ENCODE data around the gene MFF.

The MFF gene, protein sequence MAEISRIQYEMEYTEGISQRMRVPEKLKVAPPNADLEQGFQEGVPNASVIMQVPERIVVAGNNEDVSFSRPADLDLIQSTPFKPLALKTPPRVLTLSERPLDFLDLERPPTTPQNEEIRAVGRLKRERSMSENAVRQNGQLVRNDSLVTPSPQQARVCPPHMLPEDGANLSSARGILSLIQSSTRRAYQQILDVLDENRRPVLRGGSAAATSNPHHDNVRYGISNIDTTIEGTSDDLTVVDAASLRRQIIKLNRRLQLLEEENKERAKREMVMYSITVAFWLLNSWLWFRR

DNA sequence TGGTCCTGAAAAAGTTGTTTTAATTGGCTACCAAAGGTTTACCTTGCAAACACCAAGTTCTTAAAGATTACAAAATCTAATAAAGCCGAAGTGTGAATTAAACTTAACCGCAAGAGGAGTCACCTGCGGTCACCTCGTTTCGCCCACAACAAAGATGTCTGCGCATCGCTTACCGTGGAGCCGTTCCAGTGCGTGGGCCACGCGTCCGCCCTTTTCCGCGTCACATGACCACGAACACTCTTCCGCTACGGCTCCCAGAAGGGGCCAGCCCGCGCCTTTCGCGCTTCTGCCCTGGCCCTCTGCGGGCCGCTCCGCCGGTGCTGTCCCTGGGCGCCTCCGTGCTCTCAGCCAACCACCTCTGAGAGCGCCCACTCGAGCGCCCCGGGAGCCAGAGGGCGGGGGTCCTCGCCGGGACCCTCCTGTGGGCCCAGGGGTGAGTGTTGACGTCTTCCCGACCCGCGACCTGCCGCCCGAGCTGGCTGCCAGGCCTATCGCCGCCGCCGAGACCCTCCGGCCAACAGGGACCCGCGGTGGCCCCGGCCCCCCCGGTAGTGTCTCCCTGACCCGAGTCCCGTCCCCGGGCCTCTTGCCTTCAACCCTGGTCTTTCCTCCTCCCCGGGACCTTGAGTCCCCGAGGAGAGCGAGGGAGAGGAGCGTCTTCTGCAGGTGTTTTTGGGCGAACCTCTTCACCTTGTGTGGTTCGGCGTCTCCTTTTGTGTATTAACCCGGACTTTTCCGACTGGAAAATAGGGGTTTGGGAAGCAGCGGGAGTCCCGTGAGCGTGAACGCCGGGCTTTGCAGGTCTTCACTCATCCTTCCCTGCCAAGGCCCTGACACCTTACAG is at the start of gene MFF:
Gene MFF, plus strand, starts transcription at position 257 of the 844 bp plus-strand sequence. CDS start 5,415 bp downstream, outside the sequence.
- DNase-seq (ENCODE audit: low spot score), result peak; percentile 89

- DNase-seq (ENCODE audit: low spot score), result no peak
Measured at GRCh38 chr2:227280895-227281294, 44.2 kb upstream of the MFF start.

GRCh38 chr2:227285741-227286236 is 39.3 kb upstream of the MFF start:
- DNase-seq (ENCODE audit: low spot score), result no peak

DNA sequence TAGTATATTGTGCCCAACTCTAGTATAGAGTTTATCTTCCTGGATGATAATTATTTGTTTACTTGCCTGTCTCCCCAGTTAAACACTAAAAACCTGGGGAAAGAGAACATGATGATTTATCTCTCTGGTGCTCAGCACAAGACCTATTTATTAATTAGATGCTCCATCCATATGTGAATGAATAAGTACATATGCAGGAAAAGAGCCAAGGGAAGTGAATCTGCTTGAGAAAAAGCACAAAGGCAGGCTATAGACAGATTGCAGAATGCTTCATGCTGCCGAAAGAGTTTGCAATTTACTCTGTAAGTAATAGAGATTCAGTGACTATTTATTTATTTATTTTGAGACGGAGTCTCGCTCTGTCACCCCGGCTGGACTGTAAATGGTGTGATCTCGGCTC is 37.3 kb upstream of the MFF start:
- no peak for DNase-seq (ENCODE audit: low spot score)

GRCh38 chr2:227292314-227292713 is 32.7 kb upstream of the MFF start:
- no peak for DNase-seq (ENCODE audit: low spot score)

GRCh38 chr2:227293531-227293930 is 31.5 kb upstream of the MFF start:
- no peak for DNase-seq (ENCODE audit: low spot score)

DNA sequence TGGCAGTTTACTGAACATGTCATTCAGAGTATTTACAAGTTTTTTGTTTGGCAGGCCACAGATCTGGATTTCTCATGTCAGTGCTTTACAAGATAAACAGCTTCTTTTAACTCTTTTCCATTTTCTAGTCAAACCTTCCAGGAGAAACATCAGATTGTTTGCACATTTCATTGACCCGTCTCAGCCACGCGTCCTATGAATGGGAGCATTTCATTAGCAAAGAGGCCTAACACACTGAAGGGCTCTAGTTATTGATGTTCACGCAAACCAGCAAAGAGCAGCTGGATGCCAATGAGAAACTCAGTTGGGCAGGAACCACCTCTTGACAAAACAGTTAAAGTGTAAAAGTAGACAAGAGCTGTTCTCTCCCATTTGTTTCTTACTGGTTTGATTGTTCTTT is 29.2 kb upstream of the MFF start:
- DNase-seq (ENCODE audit: low spot score), result no peak

GRCh38 chr2:227296671-227297405 is 28.2 kb upstream of the MFF start:
- no peak for DNase-seq (ENCODE audit: low spot score)

GRCh38 chr2:227301523-227301922 is 23.5 kb upstream of the MFF start:
- no peak for DNase-seq (ENCODE audit: low spot score)

GRCh38 chr2:227308784-227309183 is 16.3 kb upstream of the MFF start:
- no peak for DNase-seq (ENCODE audit: low spot score)

DNA sequence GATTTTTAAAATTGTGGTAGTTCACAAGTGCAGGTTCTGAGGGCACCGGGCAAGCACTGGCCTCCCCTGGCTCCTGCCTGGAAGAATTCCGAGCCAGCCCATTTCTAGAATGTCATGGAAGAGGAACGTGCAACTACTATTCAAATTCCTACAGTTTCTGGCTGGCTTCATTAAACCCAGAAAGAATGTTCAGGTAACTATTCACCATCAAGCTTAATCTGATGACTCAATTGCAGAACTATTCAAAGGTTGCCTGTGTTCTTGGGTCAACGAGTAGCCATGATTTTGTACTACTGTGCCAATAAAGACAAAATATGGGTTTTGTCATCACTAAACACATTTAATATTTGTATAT is 14.3 kb upstream of the MFF start:
- no peak for DNase-seq (ENCODE audit: low spot score)

GRCh38 chr2:227311861-227312506 is 13.1 kb upstream of the MFF start:
- DNase-seq (ENCODE audit: low spot score), result no peak

DNA sequence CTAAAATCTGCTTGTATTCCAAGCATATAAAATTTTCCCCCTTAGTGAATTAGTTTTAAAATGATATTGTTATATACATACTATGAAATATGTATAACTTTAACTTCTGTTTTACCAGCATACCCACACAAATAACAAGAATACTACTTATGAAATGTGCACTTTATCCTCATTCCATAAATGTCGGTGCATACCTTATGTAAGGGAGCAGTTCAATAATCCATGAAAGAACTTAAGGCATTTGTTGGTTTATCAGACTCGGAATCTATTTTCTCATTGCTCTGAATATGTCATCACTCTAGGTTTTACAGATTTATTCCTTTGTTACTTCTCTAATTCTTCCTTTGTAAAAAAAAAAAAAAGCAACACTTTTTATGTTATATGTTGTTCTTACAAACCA is 12.5 kb upstream of the MFF start:
- DNase-seq (ENCODE audit: low spot score), result no peak

- no peak for DNase-seq (ENCODE audit: low spot score)
Measured at GRCh38 chr2:227313310-227313709, 11.7 kb upstream of the MFF start.

DNA sequence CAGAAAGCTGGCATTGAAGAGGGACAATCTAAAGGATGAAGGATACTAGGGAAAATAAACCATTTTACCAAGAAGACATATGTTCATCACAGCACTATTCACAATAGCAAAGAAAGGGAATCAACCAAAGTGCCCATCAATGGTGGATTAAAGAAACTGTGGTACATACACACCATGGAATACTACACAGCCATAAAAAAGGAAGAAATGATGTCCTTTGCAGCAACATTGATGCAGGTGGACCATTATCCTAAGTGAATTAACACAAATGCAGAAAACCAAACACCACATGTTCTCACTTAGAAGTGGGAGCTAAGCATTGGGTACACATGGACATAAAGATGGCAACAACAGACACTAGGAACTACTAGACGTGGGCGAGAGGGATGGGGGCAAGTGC is 7.2 kb upstream of the MFF start:
- no peak for DNase-seq (ENCODE audit: low spot score)

DNA sequence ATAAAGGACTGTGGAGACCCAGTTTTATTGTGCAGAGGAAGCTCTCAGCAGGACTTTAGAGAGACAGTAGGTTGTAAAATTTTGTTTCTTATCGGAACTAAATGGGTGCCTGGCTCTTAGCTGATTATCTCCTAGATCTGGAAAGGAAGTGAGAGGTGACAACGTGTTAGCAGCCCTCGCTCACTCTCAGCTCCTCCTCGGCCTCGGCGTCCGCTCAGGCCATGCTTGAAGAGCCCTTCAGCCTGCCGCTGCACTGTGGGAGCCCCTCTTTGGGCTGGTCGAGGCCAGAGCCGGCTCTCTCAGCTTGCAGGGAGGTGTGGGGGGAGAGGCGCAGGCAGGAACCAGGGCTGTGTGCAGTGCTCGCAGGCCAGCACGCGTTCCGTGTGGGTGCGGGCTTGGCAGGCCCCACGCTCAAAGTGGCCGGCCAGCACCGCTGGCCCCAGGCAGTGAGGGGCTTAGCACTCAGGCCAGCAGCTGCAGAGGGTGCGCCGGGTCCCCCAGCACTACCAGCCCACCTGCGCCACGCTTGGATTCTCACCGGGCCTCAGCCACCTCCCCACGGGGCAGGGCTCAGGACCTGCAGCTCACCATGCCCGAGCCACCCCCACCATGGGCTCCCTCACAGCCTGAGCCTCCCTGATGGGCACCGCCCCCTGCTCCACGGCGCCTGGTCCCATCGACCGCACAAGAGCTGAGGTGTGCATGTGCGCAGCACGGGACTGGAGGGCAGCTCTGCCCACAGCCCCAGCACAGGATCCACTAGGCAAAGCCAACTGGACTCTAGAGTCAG is 4.6 kb upstream of the MFF start:
- no peak for DNase-seq (ENCODE audit: low spot score)

DNA sequence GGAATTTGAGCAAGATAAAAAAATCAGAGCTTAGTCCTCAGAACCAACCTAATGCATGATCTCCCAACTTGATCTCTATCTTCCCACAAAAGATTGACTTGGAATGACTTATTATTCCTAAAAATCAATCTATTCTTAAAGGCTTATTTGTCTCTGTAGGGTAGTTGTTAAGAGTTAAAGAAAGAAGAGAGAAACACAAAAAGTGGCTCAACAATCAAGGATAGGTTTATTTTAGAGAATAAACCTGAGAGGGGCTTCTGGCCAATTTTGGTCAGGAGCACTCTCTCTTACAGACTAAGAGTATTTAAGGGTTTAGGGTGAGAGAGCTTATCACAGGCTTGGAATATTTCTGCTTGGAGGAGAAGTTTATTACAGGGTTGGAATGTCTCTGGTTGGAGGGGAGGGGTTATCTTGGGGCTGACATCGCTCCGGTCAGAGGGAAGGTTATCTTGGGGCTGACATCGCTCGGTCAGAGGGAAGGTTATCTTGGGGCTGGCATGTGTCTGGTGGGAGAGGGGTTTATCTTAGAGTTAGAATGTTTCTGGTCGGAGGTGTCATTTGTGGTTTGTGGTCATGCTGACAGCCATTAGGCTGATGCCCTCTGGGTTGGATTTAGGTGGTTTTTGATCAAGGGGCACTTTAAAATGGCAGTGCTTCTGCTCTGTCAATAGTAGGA is 2.4 kb upstream of the MFF start:
- no peak for DNase-seq (ENCODE audit: low spot score)

DNA sequence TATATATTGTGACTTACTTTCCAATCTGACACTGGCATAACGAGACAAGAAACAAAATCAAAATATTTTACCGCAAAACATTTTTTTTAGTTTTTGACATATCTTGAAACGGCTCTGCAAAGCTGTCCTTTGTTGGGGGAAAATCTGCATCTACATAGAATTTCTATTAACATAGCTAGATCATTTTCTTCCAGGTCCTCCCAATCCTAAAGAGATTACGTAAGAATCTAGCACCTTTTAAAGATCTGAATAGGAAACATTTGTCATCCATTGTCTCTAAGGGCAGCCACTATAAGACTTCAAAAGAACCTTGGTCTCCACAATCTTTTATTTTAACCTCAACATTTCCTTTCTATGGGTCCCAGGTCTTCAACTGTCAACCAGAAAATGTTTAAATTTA is 1.2 kb upstream of the MFF start:
- no peak for DNase-seq (ENCODE audit: low spot score)

- peak; percentile 37 for DNase-seq (ENCODE audit: low spot score)
Measured at GRCh38 chr2:227324642-227324994, 433 bp upstream of the MFF start.

DNA sequence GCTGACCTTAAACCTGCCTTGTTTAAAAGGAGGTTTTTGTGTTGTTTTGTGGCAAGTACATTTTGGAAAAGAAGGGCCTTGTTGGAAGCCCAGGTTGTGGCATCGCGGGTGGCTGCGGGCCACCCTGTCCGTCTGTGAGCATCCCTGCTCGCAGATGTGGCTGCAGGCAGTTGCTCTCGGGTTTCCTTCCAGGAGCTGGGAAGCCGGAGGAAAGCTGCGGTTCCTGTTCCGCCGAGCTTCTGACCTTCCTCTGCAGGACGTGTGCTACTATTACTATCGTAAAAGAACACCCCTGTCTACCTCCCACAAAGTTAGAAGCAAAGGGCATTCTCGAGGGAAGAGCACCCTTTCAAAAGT is 766 bp downstream of the MFF start:
- peak; percentile 49 for DNase-seq (ENCODE audit: low spot score)

- DNase-seq (ENCODE audit: low spot score), result no peak
Measured at GRCh38 chr2:227326783-227327182, 1.7 kb downstream of the MFF start.

Measured in hepatic stellate cell (primary cell).